GM23338 (cell line): ENCODE results near the gene TAF8. TPM values are rescaled to one million over a fixed set of nuclear protein-coding genes. Genes with fewer than 3 reads are reported as not detected.

Experiments
- ATAC-seq: fragments of 200-7000 bp; cut with Tn5 transposase; 3 replicates; pipeline ENCODE4 v1.9.1; 2020
- DNase-seq: peaks from one replicate; pipeline ENCODE4 v3.0.0-alpha.2; 2015; ENCODE audit warnings: low spot score
- H2AFZ ChIP-seq: fragments of 200-600 bp; sonication (generic); 2 replicates; pipeline ENCODE4 v1.8.0; 2016; ENCODE audit warnings: antibody characterized with exemption, mild to moderate bottlenecking, moderate library complexity
- H3F3A ChIP-seq: fragments of 200-600 bp; sonication (generic); replicated peaks from 2 replicates; pipeline ENCODE4 v1.8.0; 2017; ENCODE audit warnings: antibody characterized with exemption, mixed run types, low read depth
- H3K27ac ChIP-seq: fragments of 200-600 bp; sonication (generic); 2 replicates; pipeline ENCODE4 v1.6.1; 2016; ENCODE audit warnings: low read depth
- H3K27me3 ChIP-seq: fragments of 200-600 bp; sonication (generic); 2 replicates; pipeline ENCODE4 v1.8.0; 2016; ENCODE audit warnings: mild to moderate bottlenecking, mixed run types, moderate library complexity; ENCODE audit not compliant: insufficient read depth
- H3K36me3 ChIP-seq: fragments of 200-600 bp; sonication (generic); 2 replicates; pipeline ENCODE4 v1.8.0; 2016; ENCODE audit warnings: mild to moderate bottlenecking; ENCODE audit not compliant: insufficient read depth
- H3K4me1 ChIP-seq: fragments of 200-600 bp; sonication (generic); 2 replicates; pipeline ENCODE4 v1.8.0; 2016; ENCODE audit warnings: mild to moderate bottlenecking, moderate library complexity; ENCODE audit not compliant: insufficient read depth
- H3K4me2 ChIP-seq: fragments of 200-600 bp; sonication (generic); 2 replicates; pipeline ENCODE4 v1.7.1; 2017; ENCODE audit warnings: mixed run types
- H3K4me3 ChIP-seq: fragments of 200-600 bp; sonication (generic); 2 replicates; pipeline ENCODE4 v1.6.1; 2016; ENCODE audit warnings: mixed run types
- H3K79me2 ChIP-seq: fragments of 200-600 bp; sonication (generic); replicated peaks from 2 replicates; pipeline ENCODE4 v1.8.0; 2017; ENCODE audit warnings: mild to moderate bottlenecking; ENCODE audit not compliant: insufficient read depth
- H3K9me2 ChIP-seq: fragments of 200-600 bp; sonication (generic); 2 replicates; pipeline ENCODE4 v1.8.0; 2017; ENCODE audit not compliant: insufficient read depth
- H4K20me1 ChIP-seq: fragments of 200-600 bp; sonication (generic); replicated peaks from 2 replicates; pipeline ENCODE4 v1.8.0; 2017; ENCODE audit warnings: mild to moderate bottlenecking; ENCODE audit not compliant: insufficient read depth
- H3K27ac Mint-ChIP-seq: 2 replicates; pipeline ENCODE4 v1.8.0; 2020; ENCODE audit warnings: inconsistent platforms, mild to moderate bottlenecking, moderate library complexity, mixed read lengths
- H3K27me3 Mint-ChIP-seq: 3 replicates; pipeline ENCODE4 v1.8.0; 2022; ENCODE audit warnings: low read depth, mild to moderate bottlenecking, moderate library complexity, mixed read lengths, inconsistent platforms; ENCODE audit not compliant: insufficient read depth, poor library complexity
- H3K36me3 Mint-ChIP-seq: 3 replicates; pipeline ENCODE4 v1.8.0; 2021; ENCODE audit warnings: low read depth, mild to moderate bottlenecking, inconsistent platforms, moderate library complexity, mixed read lengths
- H3K4me1 Mint-ChIP-seq: 3 replicates; pipeline ENCODE4 v1.8.0; 2020; ENCODE audit warnings: mild to moderate bottlenecking, inconsistent platforms, mixed read lengths
- H3K4me3 Mint-ChIP-seq: 3 replicates; pipeline ENCODE4 v1.8.0; 2021; ENCODE audit warnings: moderate library complexity, mild to moderate bottlenecking, inconsistent platforms, mixed read lengths
- H3K9me3 Mint-ChIP-seq: 3 replicates; pipeline ENCODE4 v1.8.0; 2020; ENCODE audit warnings: moderate library complexity, mild to moderate bottlenecking, inconsistent platforms, mixed read lengths
- CTCF ChIP-seq, 2 experiments: fragments of 200-600 bp in 1 of 2; sonication (generic) in 1 of 2; conservative IDR thresholded peaks; 2 replicates each; pipeline versions ENCODE4 v1.5.1 to v1.6.1; 2016 to 2017; ENCODE audit warnings: antibody characterized with exemption in 2 of 2, low read depth in 2 of 2, mild to moderate bottlenecking in 2 of 2, moderate library complexity in 1 of 2
- JUNB ChIP-seq: IDR thresholded peaks from one replicate; pipeline ENCODE4 v1.6.1; 2016; ENCODE audit warnings: antibody characterized with exemption; ENCODE audit not compliant: unreplicated experiment
- NANOG ChIP-seq: IDR thresholded peaks from 2 replicates; pipeline ENCODE4 v1.6.1; 2016; ENCODE audit warnings: antibody characterized with exemption, borderline replicate concordance
- POLR2AphosphoS5 ChIP-seq: IDR thresholded peaks from 2 replicates; pipeline ENCODE4 v1.6.1; 2016; ENCODE audit warnings: antibody characterized with exemption, low read depth
- polyA plus RNA-seq: library from polyadenylated mRNA; unstranded; fragments of >200 nt; fragmentation: Nextera tagmentation; extraction: Ambion mirVana; gene quantifications from 2 replicates; pipeline ENCODE4 v1.2.1, GENCODE V29; 2016
- total RNA-seq: library from RNA; depleted of rRNA; stranded (reverse); fragments of >200 nt; shearing (Covaris generic); gene quantifications from 2 replicates; pipeline ENCODE4 v1.2.3, GENCODE V29; 2014

Gene TAF8
- total and polyA plus RNA-seq, 2 experiments from 2014 or later = 18.7 to 30.6 TPM

DNA sequence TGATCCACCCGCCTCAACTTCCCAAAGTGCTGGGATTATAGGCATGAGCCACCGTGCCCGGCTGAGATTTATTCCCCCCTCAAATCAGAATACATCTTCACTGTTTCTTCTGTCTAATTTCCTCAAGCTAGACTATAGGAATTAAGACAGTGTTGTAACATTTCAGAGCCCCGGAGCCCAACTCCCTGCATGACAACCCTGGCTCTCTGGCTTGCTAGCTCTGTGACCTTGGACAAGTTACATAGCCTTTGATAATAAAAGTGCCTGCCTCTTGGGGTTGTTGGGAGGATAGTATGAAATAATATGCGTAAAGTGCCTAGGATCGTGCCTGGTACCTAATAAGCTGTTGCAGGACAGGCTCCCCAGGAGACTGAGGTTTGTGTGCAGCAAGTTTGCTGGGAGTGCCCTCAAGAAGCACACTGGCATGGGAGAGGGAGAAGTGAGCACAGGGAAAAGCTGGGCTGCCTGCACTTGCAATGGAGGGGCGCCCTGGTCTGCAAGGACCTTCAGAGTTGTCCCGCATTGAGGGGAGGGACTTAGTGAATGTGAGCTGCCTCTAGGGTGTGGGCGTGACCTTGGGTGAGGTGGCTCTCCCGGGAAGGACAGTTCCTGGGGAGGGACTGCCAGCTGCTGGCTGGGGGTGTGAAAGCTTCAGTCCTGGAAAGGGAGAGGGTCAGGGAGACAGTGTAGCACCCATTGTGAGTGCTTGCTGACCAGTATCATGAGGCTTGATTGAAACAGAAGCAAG, 43.4 kb downstream of the TAF8 start:
- H3K27me3 Mint-ChIP-seq = peaks cover 58% of the 10 kb centered on the region
- Histone ChIP-seq H3K4me3 (no peak overlapping the region), H3K27me3 (peaks cover 82% of the 10 kb centered on the region), H3K27ac (no peak overlapping the region), H4K20me1 (0 out of 2 replicates have a peak, but pooled peaks cover 5% of the 10 kb centered on the region), H3K9me2 (no peaks in the 10 kb centered on the region), H3K4me2 (peak overlapping the region; percentile 55), H3K36me3 (no peaks in the 10 kb centered on the region), H3K79me2 (no peaks in the 10 kb centered on the region), H3K4me1 (peaks cover 11% of the 10 kb centered on the region), H2AFZ (no peak overlapping the region), H3F3A (no peaks in the 10 kb centered on the region; the same call in 1 of the 2 replicates)
- H3K36me3 Mint-ChIP-seq = no peaks in the 10 kb centered on the region; the same call in 2 of the 3 replicates
- H3K27ac Mint-ChIP-seq = peak overlapping the region; percentile 33; the same call in 1 of the 2 replicates
- DNase-seq = peak; percentile 77
- peak in 1 of 2 experiments; percentile 36; a peak in 2 of 4 replicates for TF ChIP-seq CTCF (conservative IDR thresholded peaks at IDR 0.05; ENCODE audit: low read depth in 2 of 2)
- no peak for TF ChIP-seq POLR2AphosphoS5
- no peak for TF ChIP-seq JUNB
- H3K9me3 Mint-ChIP-seq = no peaks in the 10 kb centered on the region
- peak; percentile 76 for ATAC-seq
- H3K4me1 Mint-ChIP-seq = peaks cover 19% of the 10 kb centered on the region
- no peak overlapping the region; the same call in 2 of the 3 replicates for H3K4me3 Mint-ChIP-seq

DNA sequence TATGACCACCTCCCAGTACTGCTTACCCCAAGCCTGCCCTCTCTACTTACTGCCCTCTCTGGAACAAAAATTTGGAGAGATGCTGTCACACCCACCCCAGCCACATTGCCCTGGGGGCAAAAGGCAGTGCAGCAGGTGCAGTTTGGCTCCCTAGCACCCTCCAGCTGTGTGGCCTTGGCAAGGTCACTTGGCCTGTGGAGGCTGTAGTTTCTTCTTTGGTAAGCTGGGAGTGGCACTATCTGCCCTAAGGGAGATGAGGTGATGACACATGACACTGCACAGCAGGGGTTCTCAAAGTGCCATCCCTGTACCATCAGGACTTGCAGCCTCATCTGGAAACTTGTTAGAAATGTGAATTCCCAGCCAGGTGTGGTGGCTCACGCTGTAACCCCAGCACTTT, 44.8 kb downstream of the TAF8 start:
- TF ChIP-seq POLR2AphosphoS5 = no peak
- Histone ChIP-seq H3K9me2 (no peaks in the 10 kb centered on the region), H2AFZ (no peak overlapping the region), H3K27ac (no peak overlapping the region), H3K36me3 (no peaks in the 10 kb centered on the region), H3K4me3 (no peak overlapping the region), H3K27me3 (peaks cover 93% of the 10 kb centered on the region), H4K20me1 (peaks cover 5% of the 10 kb centered on the region; the same call in 1 of the 2 replicates), H3K79me2 (no peaks in the 10 kb centered on the region), H3K4me1 (peaks cover 15% of the 10 kb centered on the region), H3K4me2 (no peak overlapping the region), H3F3A (peaks cover 5% of the 10 kb centered on the region; the same call in 1 of the 2 replicates)
- Mint-ChIP-seq H3K36me3 (no peaks in the 10 kb centered on the region; the same call in 2 of the 3 replicates), H3K27me3 (peaks cover 57% of the 10 kb centered on the region), H3K4me1 (peaks cover 27% of the 10 kb centered on the region), H3K4me3 (no peak overlapping the region), H3K9me3 (no peaks in the 10 kb centered on the region), H3K27ac (no peak overlapping the region)
- no peak for ATAC-seq
- no peak for DNase-seq

GRCh38 chr6:42095776-42096541, 45.6 kb downstream of the TAF8 start:
- peak; percentile 62 to 63 for TF ChIP-seq CTCF (conservative IDR thresholded peaks at IDR 0.05; ENCODE audit: low read depth in 2 of 2)
- no peak for TF ChIP-seq NANOG
- peak; percentile 54 for DNase-seq
- Histone ChIP-seq H3K27me3 (peaks cover 89% of the 10 kb centered on the region), H3K4me2 (no peak overlapping the region), H3K36me3 (no peaks in the 10 kb centered on the region), H3K4me3 (no peak overlapping the region), H3K79me2 (no peaks in the 10 kb centered on the region), H3K9me2 (no peaks in the 10 kb centered on the region), H4K20me1 (peaks cover 5% of the 10 kb centered on the region; the same call in 1 of the 2 replicates), H3K27ac (no peak overlapping the region), H3F3A (peaks cover 7% of the 10 kb centered on the region; the same call in 1 of the 2 replicates), H3K4me1 (peaks cover 18% of the 10 kb centered on the region), H2AFZ (no peak overlapping the region)
- H3K36me3 Mint-ChIP-seq = no peaks in the 10 kb centered on the region; the same call in 2 of the 3 replicates
- no peak overlapping the region for H3K27ac Mint-ChIP-seq
- ATAC-seq = peak; percentile 7
- H3K4me1 Mint-ChIP-seq = peaks cover 30% of the 10 kb centered on the region
- no peaks in the 10 kb centered on the region for H3K9me3 Mint-ChIP-seq
- H3K4me3 Mint-ChIP-seq = no peak overlapping the region
- H3K27me3 Mint-ChIP-seq = peaks cover 55% of the 10 kb centered on the region
